ENCODE measurements around the gene CRTC3. TPM values are rescaled to one million over a fixed set of nuclear protein-coding genes. Genes with fewer than 3 reads are reported as not detected.

CRTC3 gene
- total RNA-seq, 2 experiments from 2014 or later, result 62.3 to 79.1 TPM

GRCh38 chr15:90529011-90529370 is 732 bp upstream of the CRTC3 start:
- H3K36me3 Mint-ChIP-seq, result peaks cover 16% of the 10 kb centered on the region
- no peaks in the 10 kb centered on the region for H3K27me3 Mint-ChIP-seq
- CTCF ChIA-PET, result no interaction called here
- peaks cover 45% of the 10 kb centered on the region for H3K4me1 Mint-ChIP-seq
- no peaks in the 10 kb centered on the region for H3K9me3 Mint-ChIP-seq (ENCODE audit: low read depth)
- H3K27ac Mint-ChIP-seq, result peak overlapping the region; percentile 79
- H3K4me3 Mint-ChIP-seq, result peak overlapping the region; percentile 71
- ATAC-seq, result no peak
- DNase-seq, result no peak

- H3K9me3 Mint-ChIP-seq (ENCODE audit: low read depth), result no peaks in the 10 kb centered on the region
- CTCF ChIA-PET, result interaction anchor here (0.8 to 2.5 kb wide), 13 partner anchors 10 to 237 kb away, joined by 3 to 12 read pairs (median 5); no protein-coding TSS in a partner anchor
- peaks cover 44% of the 10 kb centered on the region for H3K4me1 Mint-ChIP-seq
- H3K36me3 Mint-ChIP-seq, result peaks cover 22% of the 10 kb centered on the region
- ATAC-seq (peak; percentile 59), DNase-seq (peak; percentile 70)
- no peaks in the 10 kb centered on the region for H3K27me3 Mint-ChIP-seq
- peak overlapping the region; percentile 100 for H3K4me3 Mint-ChIP-seq
- H3K27ac Mint-ChIP-seq, result peak overlapping the region; percentile 87
These were observed 728 bp downstream of the CRTC3 start for GRCh38 chr15:90530250-90531051.

- peaks cover 48% of the 10 kb centered on the region for H3K4me1 Mint-ChIP-seq
- CTCF ChIA-PET, result interaction anchor here (0.5 to 2.5 kb wide), 13 partner anchors 9 to 238 kb away, joined by 3 to 12 read pairs (median 5); no protein-coding TSS in a partner anchor
- ATAC-seq (no peak), DNase-seq (no peak)
- H3K4me3 Mint-ChIP-seq, result peak overlapping the region; percentile 100
- peak overlapping the region; percentile 87 for H3K27ac Mint-ChIP-seq
- no peaks in the 10 kb centered on the region for H3K27me3 Mint-ChIP-seq
- peaks cover 22% of the 10 kb centered on the region for H3K36me3 Mint-ChIP-seq
- no peaks in the 10 kb centered on the region for H3K9me3 Mint-ChIP-seq (ENCODE audit: low read depth)
These were observed 1.4 kb downstream of the CRTC3 start for GRCh38 chr15:90531147-90531546.

- H3K36me3 Mint-ChIP-seq, result peaks cover 45% of the 10 kb centered on the region
- no peak overlapping the region for H3K4me3 Mint-ChIP-seq
- no peak overlapping the region for H3K27ac Mint-ChIP-seq
These were observed 5.5 kb downstream of the CRTC3 start for GRCh38 chr15:90535254-90535653.

GRCh38 chr15:90539789-90540188 is 10.1 kb downstream of the CRTC3 start:
- Mint-ChIP-seq H3K4me3 (peak overlapping the region; percentile 79), H3K36me3 (peaks cover 53% of the 10 kb centered on the region), H3K27me3 (no peaks in the 10 kb centered on the region), H3K4me1 (peaks cover 53% of the 10 kb centered on the region), H3K9me3 (ENCODE audit: low read depth) (no peaks in the 10 kb centered on the region), H3K27ac (peak overlapping the region; percentile 96)
- CTCF ChIA-PET, result interaction anchor here (0.6 to 1.7 kb wide), 16 partner anchors 9 to 391 kb away, joined by 3 to 12 read pairs (median 3); no protein-coding TSS in a partner anchor
- DNase-seq (no peak), ATAC-seq (peak; percentile 75)

More at GRCh38 chr15:90535254-90535653, 5.5 kb downstream of the CRTC3 start:
- Mint-ChIP-seq H3K9me3 (ENCODE audit: low read depth) (no peaks in the 10 kb centered on the region), H3K27me3 (no peaks in the 10 kb centered on the region), H3K4me1 (peaks cover 67% of the 10 kb centered on the region)
- CTCF ChIA-PET, result interaction anchor here (1.1 to 2.6 kb wide), 4 partner anchors 11 to 68 kb away, joined by 3 to 9 read pairs (median 3); no protein-coding TSS in a partner anchor
- DNase-seq, result no peak
- ATAC-seq, result no peak

GRCh38 chr15:90540768-90541167 is 11.0 kb downstream of the CRTC3 start:
- H3K4me1 Mint-ChIP-seq, result peaks cover 49% of the 10 kb centered on the region
- H3K36me3 Mint-ChIP-seq, result peaks cover 55% of the 10 kb centered on the region
- CTCF ChIA-PET, result interaction anchor here (1.0 to 1.7 kb wide), 7 partner anchors 10 to 240 kb away, joined by 3 to 12 read pairs (median 4); no protein-coding TSS in a partner anchor
- ATAC-seq (no peak), DNase-seq (no peak)
- H3K4me3 Mint-ChIP-seq, result peak overlapping the region; percentile 44
- no peaks in the 10 kb centered on the region for H3K27me3 Mint-ChIP-seq
- no peaks in the 10 kb centered on the region for H3K9me3 Mint-ChIP-seq (ENCODE audit: low read depth)
- peak overlapping the region; percentile 15 for H3K27ac Mint-ChIP-seq

- Mint-ChIP-seq H3K36me3 (peaks cover 52% of the 10 kb centered on the region), H3K27me3 (no peaks in the 10 kb centered on the region), H3K4me1 (peaks cover 31% of the 10 kb centered on the region), H3K27ac (no peak overlapping the region), H3K4me3 (no peak overlapping the region), H3K9me3 (ENCODE audit: low read depth) (no peaks in the 10 kb centered on the region)
- DNase-seq (no peak), ATAC-seq (no peak)
- CTCF ChIA-PET, result interaction anchor here (0.7 to 2.5 kb wide), 5 partner anchors 10 to 559 kb away, joined by 3 to 7 read pairs (median 5); no protein-coding TSS in a partner anchor
These were observed 15.4 kb downstream of the CRTC3 start for GRCh38 chr15:90545095-90545494.

- H3K36me3 Mint-ChIP-seq, result peaks cover 51% of the 10 kb centered on the region
- no peak overlapping the region for H3K27ac Mint-ChIP-seq
- H3K4me3 Mint-ChIP-seq, result no peak overlapping the region
- H3K4me1 Mint-ChIP-seq, result peaks cover 23% of the 10 kb centered on the region
- CTCF ChIA-PET, result interaction anchor here (2.5 kb wide), 1 partner anchor 8 kb away, joined by 7 read pairs; no protein-coding TSS in a partner anchor
- no peak for DNase-seq
- no peak for ATAC-seq
- H3K27me3 Mint-ChIP-seq, result no peaks in the 10 kb centered on the region
- no peaks in the 10 kb centered on the region for H3K9me3 Mint-ChIP-seq (ENCODE audit: low read depth)
These were observed 17.8 kb downstream of the CRTC3 start for GRCh38 chr15:90547540-90547939.

GRCh38 chr15:90550919-90551318 is 21.2 kb downstream of the CRTC3 start:
- CTCF ChIA-PET, result interaction anchor here (1.0 kb wide), 1 partner anchor 15 kb away, joined by 3 read pairs; no protein-coding TSS in a partner anchor
- no peak overlapping the region for H3K27ac Mint-ChIP-seq
- H3K36me3 Mint-ChIP-seq, result peaks cover 43% of the 10 kb centered on the region
- no peak for ATAC-seq
- no peak for DNase-seq
- no peaks in the 10 kb centered on the region for H3K27me3 Mint-ChIP-seq
- H3K4me3 Mint-ChIP-seq, result no peak overlapping the region
- peaks cover 20% of the 10 kb centered on the region for H3K4me1 Mint-ChIP-seq
- no peaks in the 10 kb centered on the region for H3K9me3 Mint-ChIP-seq (ENCODE audit: low read depth)

GRCh38 chr15:90552162-90552928 is 22.6 kb downstream of the CRTC3 start:
- Mint-ChIP-seq H3K4me1 (peaks cover 25% of the 10 kb centered on the region), H3K9me3 (ENCODE audit: low read depth) (no peaks in the 10 kb centered on the region), H3K36me3 (peaks cover 41% of the 10 kb centered on the region), H3K27ac (no peak overlapping the region), H3K4me3 (no peak overlapping the region), H3K27me3 (no peaks in the 10 kb centered on the region)
- DNase-seq (no peak), ATAC-seq (no peak)
- CTCF ChIA-PET, result interaction anchor here (1.1 kb wide), 1 partner anchor 21 kb away, joined by 4 read pairs; no protein-coding TSS in a partner anchor

- Mint-ChIP-seq H3K9me3 (ENCODE audit: low read depth) (no peaks in the 10 kb centered on the region), H3K4me1 (peaks cover 28% of the 10 kb centered on the region), H3K4me3 (no peak overlapping the region), H3K27ac (no peak overlapping the region), H3K36me3 (peaks cover 37% of the 10 kb centered on the region), H3K27me3 (no peaks in the 10 kb centered on the region)
- CTCF ChIA-PET, result interaction anchor here (1.1 kb wide), 1 partner anchor 22 kb away, joined by 4 read pairs; no protein-coding TSS in a partner anchor
- ATAC-seq, result no peak
- no peak for DNase-seq
These were observed 23.1 kb downstream of the CRTC3 start for GRCh38 chr15:90552929-90553211.

- Mint-ChIP-seq H3K9me3 (ENCODE audit: low read depth) (no peaks in the 10 kb centered on the region), H3K4me3 (no peak overlapping the region), H3K27me3 (no peaks in the 10 kb centered on the region), H3K36me3 (peaks cover 35% of the 10 kb centered on the region), H3K27ac (no peak overlapping the region), H3K4me1 (peaks cover 30% of the 10 kb centered on the region)
- CTCF ChIA-PET, result no interaction called here
- DNase-seq, result no peak
- ATAC-seq, result no peak
These were observed 23.6 kb downstream of the CRTC3 start for GRCh38 chr15:90553248-90553745.

Measured in activated CD8-positive, alpha-beta memory T cell treated with anti-CD3 and anti-CD28 coated beads, Interleukin-2, amount 10 ng/mL, durations not matched to agents 7 days and 5 days (primary cell).